ENCODE results near the gene ENTHD1. TPM values are rescaled to one million over a fixed set of nuclear protein-coding genes. Genes with fewer than 3 reads are reported as not detected.

The ENTHD1 gene
- total and polyA plus RNA-seq, 2 of the 8 experiments (the other 6 are each of a cell fraction or from before 2014, with no cell fraction given): not detected

GRCh38 chr22:39703928-39704639, 189.5 kb downstream of the ENTHD1 start:
- H3K27me3 ChIP-seq (replicated peaks in 1 of 4; ENCODE audit: control insufficient read depth in 3 of 4, extremely low read depth in 1 of 4, insufficient read depth in 3 of 4, low read length in 3 of 4): no peaks in the 10 kb centered on the region
- CTCF ChIA-PET (ENCODE audit: partially characterized antibody): interaction anchor here (1.4 kb wide), 1 partner anchor 82 kb away, joined by 4 read pairs; no protein-coding TSS in a partner anchor
- TF ChIP-seq RFX5 (IDR thresholded peaks at IDR 0.05; ENCODE audit: borderline replicate concordance, low read depth, low read length) (no peak), CHD1 (IDR thresholded peaks at IDR 0.05; ENCODE audit: low read depth, low read length) (no peak), EP300 (IDR thresholded peaks at IDR 0.05; ENCODE audit: borderline replicate concordance in 1 of 2, low read depth in 2 of 2, low read length in 2 of 2) (no peak), KDM5A (IDR thresholded peaks at IDR 0.05; ENCODE audit: low read length) (no peak), CTBP2 (IDR thresholded peaks at IDR 0.05; ENCODE audit: borderline replicate concordance, insufficient read depth, insufficient read length, low read length) (no peak), SRF (IDR thresholded peaks at IDR 0.05; ENCODE audit: low read depth, low read length) (no peak)

More at GRCh38 chr22:39703928-39704639, 189.5 kb downstream of the ENTHD1 start:
- H3K9ac ChIP-seq (replicated peaks in 1 of 4; ENCODE audit: extremely low read depth in 1 of 4, low read depth in 3 of 4, low read length in 3 of 4): no peak overlapping the region
- no peak overlapping the region; the same call in 1 of the 2 replicates for H4K8ac ChIP-seq (ENCODE audit: extremely low read depth, insufficient read depth, low read length)
- no peak for DNase-seq (ENCODE audit: low read depth in 1 of 2, low spot score in 2 of 2)
- H3K4ac ChIP-seq (replicated peaks; ENCODE audit: insufficient read length, low read depth, low read length): no peak overlapping the region
- no peaks in the 10 kb centered on the region for H3K79me2 ChIP-seq (ENCODE audit: control insufficient read depth in 1 of 2, insufficient read depth in 2 of 2, low read length in 2 of 2)
- no peak overlapping the region for H4K5ac ChIP-seq (ENCODE audit: insufficient read length, low read depth, low read length)
- no peak overlapping the region for H3K56ac ChIP-seq (replicated peaks; ENCODE audit: insufficient read length, low read depth, low read length)
- H3K23me2 ChIP-seq (ENCODE audit: low read depth, low read length): no peaks in the 10 kb centered on the region
- no peak overlapping the region for H4K91ac ChIP-seq (replicated peaks; ENCODE audit: insufficient read length, low read length)
- no peak overlapping the region for H2BK20ac ChIP-seq (ENCODE audit: low read length)
- H2AFZ ChIP-seq (ENCODE audit: low read length): no peak overlapping the region
- H2AK5ac ChIP-seq (ENCODE audit: low read depth, low read length): no peak overlapping the region
- H3K18ac ChIP-seq (ENCODE audit: extremely low read depth, low read length): 0 out of 2 replicates have a peak overlapping the region, but pooled peaks have one; percentile 25
- H3K4me1 ChIP-seq (replicated peaks in 1 of 4; ENCODE audit: control insufficient read depth in 3 of 4, insufficient read depth in 4 of 4, low read length in 3 of 4): peaks cover 0 to 6% (median 3%) of the 10 kb centered on the region in 4 experiments; a peak in 3 of 7 replicates
- FAIRE-seq: no peak
- no peaks in the 10 kb centered on the region for H4K20me1 ChIP-seq (replicated peaks in 1 of 2; ENCODE audit: control insufficient read depth in 1 of 2, insufficient read depth in 2 of 2, low read length in 2 of 2)
- H3K36me3 ChIP-seq (ENCODE audit: control insufficient read depth in 2 of 4, insufficient read depth in 4 of 4, low read length in 3 of 4): peaks cover 0 to 2% (median 0%) of the 10 kb centered on the region in 4 experiments; a peak in 2 of 8 replicates
- no peaks in the 10 kb centered on the region for H3K79me1 ChIP-seq (ENCODE audit: low read depth, low read length)
- H2BK12ac ChIP-seq (ENCODE audit: low read depth, low read length): no peak overlapping the region
- H3K9me3 ChIP-seq (ENCODE audit: insufficient read depth in 2 of 2, low read depth in 1 of 2, low read length in 1 of 2): no peaks in the 10 kb centered on the region
- no peak overlapping the region for H3K23ac ChIP-seq (ENCODE audit: insufficient read length)
- 87% methylated on average over 16 of the region's 17 CpGs; no CpG with 5 or more reads in 1 of the 2 experiments for WGBS, 2 experiments (ENCODE audit: extremely low coverage in 1 of 2, insufficient coverage in 1 of 2, insufficient read length in 1 of 2, insufficient replicate concordance in 2 of 2, low coverage in 1 of 2, low lambda C conversion rate in 2 of 2, missing lambda C conversion rate in 1 of 2)
- no peak overlapping the region for H2BK120ac ChIP-seq (replicated peaks; ENCODE audit: low read depth, low read length)
- no peak overlapping the region for H2BK15ac ChIP-seq (ENCODE audit: low read length)
- H2BK5ac ChIP-seq (ENCODE audit: low read depth, low read length): no peak overlapping the region
- POLR2A ChIA-PET (ENCODE audit: partially characterized antibody): interaction anchor here (0.6 to 0.9 kb wide), 2 partner anchors 12 kb away, joined by 3 read pairs; no protein-coding TSS in a partner anchor
- H3K27ac ChIP-seq (ENCODE audit: low read depth, low read length): no peak overlapping the region
- H3K4me3 ChIP-seq (ENCODE audit: extremely low read depth in 1 of 4, insufficient read depth in 2 of 4, low read depth in 3 of 4, low read length in 4 of 4): no peak overlapping the region
- no peak overlapping the region for H3K14ac ChIP-seq (ENCODE audit: insufficient read length)
- no peak overlapping the region for H3K4me2 ChIP-seq (ENCODE audit: insufficient read depth in 1 of 2, low read depth in 2 of 2, low read length in 2 of 2)

Data from H1 (cell line).